ENCODE results near the gene RAB5IF. TPM values are rescaled to one million over a fixed set of nuclear protein-coding genes. Genes with fewer than 3 reads are reported as not detected.

Gene RAB5IF
- total RNA-seq, 2 donors from 2014 or later, result 75.5 to 107 TPM

GRCh38 chr20:36641506-36641843, 35.9 kb downstream of the RAB5IF start:
- no peak for DNase-seq (ENCODE audit: low spot score in 2 of 2)
- H3K36me3 Mint-ChIP-seq, result peaks cover 17 to 64% of the 10 kb centered on the region in 2 donors
- ATAC-seq, result no peak
- no peaks in the 10 kb centered on the region for H3K9me3 Mint-ChIP-seq
- H3K27ac Mint-ChIP-seq, result peak overlapping the region; percentile 93 to 98

GRCh38 chr20:36642136-36642535, 36.6 kb downstream of the RAB5IF start:
- DNase-seq (ENCODE audit: low spot score in 2 of 2), result no peak
- peak in 1 of 2 donors; percentile 28 for ATAC-seq
- peaks cover 17 to 59% of the 10 kb centered on the region in 2 donors for H3K36me3 Mint-ChIP-seq

GRCh38 chr20:36644032-36644705, 38.6 kb downstream of the RAB5IF start:
- Mint-ChIP-seq H3K36me3 (peaks cover 17 to 44% of the 10 kb centered on the region in 2 donors), H3K9me3 (no peaks in the 10 kb centered on the region), H3K27ac (peak overlapping the region; percentile 93 to 98)
- ATAC-seq, result peak; percentile 69 to 83
- DNase-seq (ENCODE audit: low spot score in 2 of 2), result peak; percentile 53 to 71

More at GRCh38 chr20:36642136-36642535, 36.6 kb downstream of the RAB5IF start:
- no peaks in the 10 kb centered on the region for H3K9me3 Mint-ChIP-seq
- peak overlapping the region; percentile 93 to 98 for H3K27ac Mint-ChIP-seq

- peak overlapping the region; percentile 93 to 98 for H3K27ac Mint-ChIP-seq
- DNase-seq (ENCODE audit: low spot score in 2 of 2), result peak; percentile 48 to 64
- peak; percentile 72 to 77 for ATAC-seq
- H3K9me3 Mint-ChIP-seq, result no peaks in the 10 kb centered on the region
- H3K36me3 Mint-ChIP-seq, result peaks cover 17 to 40% of the 10 kb centered on the region in 2 donors
Measured at GRCh38 chr20:36644706-36645095, 39.1 kb downstream of the RAB5IF start.

GRCh38 chr20:36645353-36645752, 39.8 kb downstream of the RAB5IF start:
- ATAC-seq (no peak), DNase-seq (ENCODE audit: low spot score in 2 of 2) (no peak)
- Mint-ChIP-seq H3K9me3 (no peaks in the 10 kb centered on the region), H3K36me3 (peaks cover 17 to 40% of the 10 kb centered on the region in 2 donors), H3K27ac (peak overlapping the region; percentile 93 to 98)

- Mint-ChIP-seq H3K27ac (peak within 1 kb of the TSS; percentile 93 to 98), H3K9me3 (no peaks in the 10 kb centered on the region), H3K36me3 (peaks cover 17 to 39% of the 10 kb centered on the region in 2 donors)
- ATAC-seq (peak; percentile 57 to 62), DNase-seq (ENCODE audit: low spot score in 2 of 2) (peak; percentile 58 to 75)
Measured at GRCh38 chr20:36645998-36646397, 40.4 kb downstream of the RAB5IF start, which contains the start of gene SLA2. Gene SLA2, minus strand, starts transcription at chr20:36646196. Its CDS starts 4,861 bp downstream, at chr20:36641335.

GRCh38 chr20:36646678-36647077, 41.1 kb downstream of the RAB5IF start:
- ATAC-seq, result no peak
- no peak for DNase-seq (ENCODE audit: low spot score in 2 of 2)
- H3K36me3 Mint-ChIP-seq, result peaks cover 17 to 32% of the 10 kb centered on the region in 2 donors

GRCh38 chr20:36647196-36648121, 41.9 kb downstream of the RAB5IF start:
- Mint-ChIP-seq H3K36me3 (peaks cover 17 to 30% of the 10 kb centered on the region in 2 donors), H3K27ac (peak overlapping the region; percentile 36 to 93), H3K9me3 (no peaks in the 10 kb centered on the region)
- no peak for DNase-seq (ENCODE audit: low spot score in 2 of 2)
- ATAC-seq, result no peak

More at GRCh38 chr20:36646678-36647077, 41.1 kb downstream of the RAB5IF start:
- H3K9me3 Mint-ChIP-seq, result no peaks in the 10 kb centered on the region
- H3K27ac Mint-ChIP-seq, result peak overlapping the region in 1 of 2 donors; percentile 93

GRCh38 chr20:36653456-36653855, 47.9 kb downstream of the RAB5IF start:
- Mint-ChIP-seq H3K27ac (no peak overlapping the region), H3K9me3 (no peaks in the 10 kb centered on the region), H3K36me3 (no peaks in the 10 kb centered on the region)
- ATAC-seq (no peak), DNase-seq (ENCODE audit: low spot score in 2 of 2) (no peak)

- H3K9me3 Mint-ChIP-seq, result no peaks in the 10 kb centered on the region
- H3K27ac Mint-ChIP-seq, result no peak overlapping the region
- no peak for DNase-seq (ENCODE audit: low spot score in 2 of 2)
- H3K36me3 Mint-ChIP-seq, result no peaks in the 10 kb centered on the region
- ATAC-seq, result no peak
Measured at GRCh38 chr20:36654506-36654905, 48.9 kb downstream of the RAB5IF start.

- no peaks in the 10 kb centered on the region for H3K9me3 Mint-ChIP-seq
- DNase-seq (ENCODE audit: low spot score in 2 of 2), result no peak
- H3K27ac Mint-ChIP-seq, result no peak overlapping the region
- H3K36me3 Mint-ChIP-seq, result no peaks in the 10 kb centered on the region
- ATAC-seq, result no peak
Measured at GRCh38 chr20:36655004-36655403, 49.4 kb downstream of the RAB5IF start.

GRCh38 chr20:36656733-36657132, 51.2 kb downstream of the RAB5IF start:
- Mint-ChIP-seq H3K36me3 (no peaks in the 10 kb centered on the region), H3K27ac (no peak overlapping the region), H3K9me3 (no peaks in the 10 kb centered on the region)
- DNase-seq (ENCODE audit: low spot score in 2 of 2) (no peak), ATAC-seq (no peak)

- DNase-seq (ENCODE audit: low spot score in 2 of 2) (no peak), ATAC-seq (peak in 1 of 2 donors; percentile 37)
- no peaks in the 10 kb centered on the region for H3K36me3 Mint-ChIP-seq
- H3K9me3 Mint-ChIP-seq, result no peaks in the 10 kb centered on the region
- peak overlapping the region; percentile 40 to 49 for H3K27ac Mint-ChIP-seq
Measured at GRCh38 chr20:36658300-36658699, 52.7 kb downstream of the RAB5IF start.

Other genes with a start within 250 kb of the RAB5IF start
- gene MYL9, start 64.3 kb upstream of the RAB5IF start, total RNA-seq, result under 1 TPM; 0.57 to 0.95 TPM
- 10 to 100 TPM; 33.7 to 52.6 TPM for gene TGIF2, start 32.2 kb upstream of the RAB5IF start, total RNA-seq
- gene SLA2, start 40.4 kb downstream of the RAB5IF start, total RNA-seq, result 10 to 100 TPM; 33.7 to 66.8 TPM
- 10 to 100 TPM; 28.8 to 42.1 TPM for gene NDRG3, start 140.3 kb downstream of the RAB5IF start, total RNA-seq
- 10 to 100 TPM; 29.3 to 37.8 TPM for gene DSN1, start 168.0 kb downstream of the RAB5IF start, total RNA-seq

All from activated naive CD4-positive, alpha-beta T cell treated with anti-CD3 and anti-CD28 coated beads, Interleukin-2, amount 50 U/mL, for 72 hours (primary cell).